CD4-positive, alpha-beta T cell treated with Interleukin-6 for 4 hours (primary cell): ENCODE data around the gene LPCAT1.
"Not testable (repeated sequence)": the region's sequence is repeated elsewhere in the genome, so short reads cannot be mapped to it uniquely, and the experiment has no call there.

Experiments
- DNase-seq: peaks from one replicate; pipeline ENCODE4 v3.0.0-alpha.2; 2020; ENCODE audit warnings: mixed read lengths

Gene LPCAT1

DNA sequence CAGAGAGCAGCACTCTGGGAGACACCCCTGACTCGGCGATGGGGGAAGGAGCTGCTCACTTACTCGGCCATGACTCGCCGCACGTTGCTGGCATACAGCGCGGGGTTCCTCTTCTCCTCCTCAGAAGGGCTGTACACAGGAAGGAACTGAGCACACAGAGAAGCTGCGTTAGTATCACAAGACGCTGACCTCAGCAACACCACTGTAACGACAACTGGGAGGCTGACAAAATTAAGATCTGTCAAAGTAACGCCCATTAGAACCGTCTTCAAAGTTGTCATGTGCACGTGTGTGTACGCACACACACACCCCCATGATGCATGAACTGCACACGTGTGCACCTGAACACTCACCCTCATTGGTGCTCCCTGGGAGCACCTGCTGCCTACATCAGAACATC lies 46.4 kb downstream of the LPCAT1 start:
- no peak for DNase-seq

DNA sequence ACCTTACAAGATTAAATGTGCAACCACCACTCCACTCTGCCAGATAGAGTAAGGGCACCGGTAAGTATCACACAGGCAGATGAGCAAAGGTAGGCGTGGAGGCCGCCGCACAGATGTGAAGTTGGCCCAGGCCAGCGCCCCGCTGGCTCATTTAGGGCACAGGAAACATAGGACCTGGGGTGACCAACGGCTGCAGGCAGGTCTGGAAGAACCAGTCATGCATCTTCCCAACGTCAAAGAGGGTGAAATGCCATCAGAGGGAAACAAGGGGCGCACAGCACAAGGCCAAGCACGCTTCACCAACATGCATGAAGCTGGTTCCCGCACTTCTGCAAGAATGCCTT lies 46.8 kb downstream of the LPCAT1 start:
- no peak for DNase-seq

DNA sequence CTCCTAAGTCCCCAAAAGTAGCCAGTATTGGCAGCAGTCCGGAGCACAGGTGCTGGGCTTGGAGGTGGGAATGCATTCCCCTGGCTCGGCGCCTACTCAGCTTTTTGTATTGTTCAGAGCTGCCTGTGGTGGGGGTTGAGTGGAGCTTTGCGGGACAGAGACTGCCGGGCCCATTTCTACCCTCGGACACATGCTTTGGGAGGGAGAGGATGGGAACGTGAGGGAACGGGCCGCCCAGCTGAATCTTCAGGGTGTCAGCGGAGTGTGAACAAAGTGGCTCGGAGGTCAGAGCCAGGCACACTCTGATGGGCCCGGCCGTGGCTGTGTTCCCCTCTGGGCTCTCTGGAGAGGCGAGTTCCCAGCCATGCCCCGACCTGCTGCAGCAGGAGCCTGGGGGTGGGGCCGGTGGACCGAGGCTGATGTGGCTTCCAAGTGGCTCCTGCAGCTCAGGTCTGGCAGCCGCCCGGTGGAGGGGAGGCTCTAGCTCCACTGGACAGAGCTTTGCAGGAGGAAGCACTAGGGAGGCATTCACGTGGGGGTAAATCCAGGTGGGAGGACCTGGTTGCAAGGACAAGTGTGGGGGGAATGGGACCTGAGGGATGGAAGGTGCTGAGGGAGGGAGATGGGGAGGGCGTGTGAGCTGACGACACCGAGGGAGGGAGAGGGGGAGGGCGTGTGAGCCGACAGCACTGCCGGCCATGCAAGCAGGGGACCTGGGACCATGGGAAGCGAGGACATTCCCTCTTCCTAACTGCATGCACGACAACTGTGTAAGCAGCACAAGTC lies 47.4 kb downstream of the LPCAT1 start:
- no peak for DNase-seq

DNA sequence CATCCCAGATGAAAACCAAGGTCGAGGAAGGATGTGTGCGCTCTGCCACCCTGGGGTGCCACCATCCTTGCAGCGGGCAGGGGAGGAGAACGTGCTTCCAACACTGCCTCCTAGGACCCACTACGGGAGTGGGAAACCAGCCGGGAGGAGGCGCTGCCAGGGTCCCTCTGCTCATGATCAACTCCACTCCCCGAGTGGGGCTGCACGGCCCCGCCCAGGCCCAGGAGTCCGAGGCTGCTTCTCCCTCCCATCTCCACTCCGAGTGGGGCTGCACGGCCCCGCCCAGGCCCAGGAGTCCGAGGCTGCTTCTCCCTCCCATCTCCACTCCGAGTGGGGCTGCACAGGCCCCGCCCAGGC lies 48.2 kb downstream of the LPCAT1 start:
- DNase-seq = not testable (repeated sequence)

DNA sequence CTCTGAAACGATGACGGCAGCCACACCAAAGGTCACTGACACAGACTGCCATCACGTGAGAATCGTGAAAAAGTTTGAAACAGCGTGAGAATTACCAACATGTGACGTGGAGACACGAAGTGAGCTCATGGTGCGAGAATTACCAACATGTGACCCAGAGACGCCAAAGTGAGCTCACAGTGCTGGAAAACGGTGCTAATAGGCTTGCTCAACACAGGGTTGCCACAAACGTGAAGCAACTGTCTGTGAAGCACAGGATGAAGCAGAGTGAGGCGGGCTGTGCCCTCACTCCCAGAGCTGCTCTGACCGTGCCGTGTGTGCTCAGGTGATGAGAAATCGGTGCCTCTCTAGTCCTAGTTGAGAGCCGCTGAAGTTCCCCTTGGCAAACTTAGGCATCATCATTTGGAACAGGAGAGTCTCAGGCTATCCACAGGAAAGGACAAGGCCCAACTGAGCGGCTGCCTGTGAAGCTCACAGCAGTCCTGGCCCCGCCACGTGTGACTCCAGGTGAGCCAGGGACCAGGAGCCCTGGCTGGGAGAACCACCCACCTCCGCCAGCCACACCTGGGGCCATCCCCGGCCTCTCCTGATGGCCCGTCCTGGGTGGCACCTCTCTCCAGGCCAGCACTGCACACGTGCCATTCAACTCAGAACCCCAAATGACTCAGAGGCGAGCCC lies 48.8 kb downstream of the LPCAT1 start:
- DNase-seq = no peak

DNA sequence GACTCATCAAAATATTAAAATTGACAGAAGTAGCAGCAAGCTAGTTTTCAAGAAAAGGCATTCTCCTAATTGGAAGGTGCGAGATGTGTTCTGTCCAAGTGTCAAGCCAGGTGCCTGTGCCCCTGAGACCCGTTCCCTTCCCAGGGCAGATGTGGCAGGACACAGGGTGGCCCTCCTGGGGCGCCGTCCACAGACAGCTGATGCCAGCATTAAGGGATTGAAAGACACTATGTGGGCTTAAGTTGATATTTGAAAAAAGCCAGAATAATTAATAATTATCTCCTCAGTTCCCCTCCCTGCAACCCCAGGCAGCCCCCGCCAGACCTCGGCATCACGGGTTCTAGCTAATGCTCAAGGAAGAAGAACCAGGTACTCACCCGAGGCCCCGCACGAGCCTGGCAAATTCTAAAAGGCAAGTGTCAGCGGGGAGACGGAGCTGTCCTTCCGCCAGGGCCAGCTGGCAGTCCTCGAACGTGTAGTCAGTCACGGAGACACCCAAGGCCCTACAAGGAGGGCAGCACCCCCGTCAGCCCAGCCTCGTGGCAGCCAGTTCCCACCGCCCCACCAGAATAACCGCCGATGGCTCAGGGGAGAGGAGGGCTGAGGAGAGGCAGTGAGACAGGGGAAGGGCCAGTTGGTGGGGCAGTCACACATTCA lies 49.4 kb downstream of the LPCAT1 start:
- DNase-seq = no peak

DNA sequence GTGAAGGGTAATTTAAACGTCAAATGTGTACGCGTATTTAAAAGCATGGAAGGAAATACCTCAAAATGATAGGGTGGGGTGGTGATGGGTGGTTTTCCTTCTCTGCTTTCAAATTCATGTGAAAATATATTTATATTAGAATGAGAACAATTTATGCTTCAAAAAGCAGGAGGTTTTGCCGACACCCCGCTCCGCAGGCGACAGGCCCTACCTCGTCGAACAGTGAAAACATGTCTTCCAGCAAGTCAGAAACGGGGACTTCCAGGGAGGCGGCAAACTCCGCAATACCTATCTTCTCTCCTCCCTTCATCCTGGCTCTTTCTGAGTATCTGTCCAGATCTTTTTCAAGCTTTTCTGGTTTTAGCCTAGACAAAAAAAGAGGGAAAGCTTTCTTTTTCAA lies 50.0 kb downstream of the LPCAT1 start:
- DNase-seq = no peak

DNA sequence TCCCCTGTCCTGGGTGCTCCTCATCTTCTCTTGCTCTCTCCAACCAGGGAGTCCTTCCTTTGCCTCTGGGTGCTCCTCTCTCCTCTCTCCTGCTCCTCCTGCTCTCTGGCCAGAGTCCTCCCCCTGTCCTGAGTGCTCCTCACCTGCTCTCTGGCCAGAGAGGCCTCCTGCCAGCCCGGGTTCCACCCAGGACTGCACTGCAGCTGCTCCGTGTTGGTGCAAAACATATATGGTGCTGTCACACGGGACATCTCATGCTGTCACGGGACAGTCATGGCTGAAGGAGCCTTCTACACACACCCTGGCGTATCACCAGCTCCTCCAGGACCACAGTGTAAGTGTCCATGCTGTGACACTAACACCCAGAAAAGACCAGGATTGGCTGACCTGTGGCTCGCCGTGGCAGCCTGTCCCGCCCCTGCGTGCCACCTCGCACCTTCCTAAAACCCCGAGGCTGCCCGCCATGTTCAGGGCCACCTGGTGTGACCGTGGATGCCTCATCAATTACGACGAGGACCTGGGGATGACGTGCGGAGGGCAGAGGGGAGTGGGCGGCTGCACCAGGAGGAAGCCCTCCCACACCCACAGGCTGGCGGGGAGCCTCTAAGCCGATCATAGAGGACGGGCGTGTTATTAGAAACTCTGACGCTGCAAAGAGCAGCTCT lies 50.7 kb downstream of the LPCAT1 start:
- DNase-seq = no peak

DNA sequence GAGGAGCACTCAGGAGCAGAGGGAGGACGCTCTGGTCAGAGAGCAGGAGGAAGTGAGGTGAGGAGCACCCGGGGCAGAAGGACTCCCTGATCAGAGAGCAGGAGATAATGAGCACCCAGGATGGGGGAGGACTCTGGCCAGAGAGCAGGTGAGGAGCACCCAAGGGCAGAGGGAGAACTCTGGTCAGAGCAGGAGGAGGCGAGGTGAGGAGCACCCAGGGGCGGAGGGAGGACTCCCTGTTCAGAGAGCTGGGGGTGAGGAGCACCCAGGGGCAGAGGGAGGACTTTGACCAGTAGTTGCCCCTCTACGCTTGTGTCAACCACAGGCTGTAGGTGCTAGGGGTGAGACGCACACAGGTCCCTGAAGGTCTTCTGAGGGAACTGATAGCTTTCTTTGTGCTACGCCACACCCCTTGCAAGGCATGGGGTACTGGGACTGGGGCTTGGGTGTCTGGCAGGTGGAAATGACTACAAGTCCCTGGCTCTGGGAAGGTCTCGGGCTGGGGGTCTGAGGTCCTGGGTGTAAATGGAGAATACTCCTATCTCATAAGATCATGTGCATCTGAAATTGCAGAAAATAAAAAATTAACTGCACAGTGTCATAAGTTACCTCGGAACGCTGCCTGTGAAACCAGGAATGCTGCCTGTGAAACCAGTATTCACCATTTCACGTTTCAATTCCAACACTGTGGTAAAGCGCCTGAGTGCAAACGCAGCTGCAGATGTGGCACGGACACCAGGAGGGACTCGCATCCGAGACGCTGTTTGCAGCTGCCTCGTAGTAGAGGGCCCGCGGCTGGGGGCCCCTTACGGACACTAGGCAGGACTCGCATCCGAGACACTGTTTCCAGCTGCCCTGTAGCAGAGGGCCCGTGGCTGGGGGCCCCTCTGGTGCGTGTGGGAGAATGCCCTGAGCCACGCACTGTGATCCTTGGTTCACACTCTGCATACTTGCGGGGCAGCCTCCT lies 51.5 kb downstream of the LPCAT1 start:
- no peak for DNase-seq

DNA sequence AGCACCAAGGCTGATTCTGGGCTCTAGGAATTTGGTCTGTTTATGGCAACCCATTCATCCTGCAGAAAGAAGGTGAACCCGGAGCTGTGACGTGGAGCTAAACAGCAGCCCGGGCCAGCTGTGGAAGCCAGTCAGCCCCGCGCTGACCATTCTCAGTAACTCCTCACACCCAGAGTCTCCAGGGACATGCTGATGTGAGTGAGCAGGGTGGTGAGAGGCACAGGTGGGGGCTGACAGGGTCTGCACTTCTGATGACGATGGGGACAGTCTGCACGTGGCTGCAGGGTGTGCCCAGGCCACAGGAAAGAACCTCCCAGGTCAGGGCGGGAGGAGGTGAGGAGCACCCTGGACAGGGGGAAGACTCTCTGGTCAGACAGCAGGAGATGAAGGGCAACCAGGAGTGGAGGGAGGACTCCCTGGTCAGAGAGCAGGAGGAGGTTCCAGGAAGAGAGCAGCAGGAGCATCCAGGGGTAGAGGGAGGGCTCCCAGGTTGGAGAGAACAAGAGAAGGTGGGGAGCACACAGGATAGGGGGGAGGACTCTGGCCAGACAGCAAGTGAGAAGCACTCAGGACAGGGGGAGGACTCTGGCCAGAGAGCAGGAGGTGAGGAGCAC lies 52.4 kb downstream of the LPCAT1 start:
- no peak for DNase-seq

DNA sequence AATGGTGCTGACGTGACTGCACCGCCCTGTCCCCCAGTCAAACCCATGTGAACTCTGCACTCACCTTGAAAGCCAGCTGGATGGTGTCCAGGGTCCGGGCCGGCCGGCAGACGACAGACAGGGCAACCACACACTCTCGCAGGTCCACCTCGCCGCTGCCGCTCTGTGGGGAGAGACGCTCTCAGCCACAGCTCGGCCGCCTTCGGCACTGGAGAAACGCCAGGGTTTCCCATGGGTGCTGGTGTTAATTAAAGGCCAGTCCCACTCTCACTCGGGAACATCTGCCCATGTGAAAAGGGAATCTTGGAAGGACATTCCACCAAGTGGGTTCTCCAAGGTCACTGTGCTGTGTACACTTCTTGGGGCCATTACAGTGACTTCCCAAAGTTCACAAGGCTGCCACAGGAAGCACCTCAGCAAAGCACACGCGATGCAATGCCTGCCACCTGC lies 53.0 kb downstream of the LPCAT1 start:
- no peak for DNase-seq

DNA sequence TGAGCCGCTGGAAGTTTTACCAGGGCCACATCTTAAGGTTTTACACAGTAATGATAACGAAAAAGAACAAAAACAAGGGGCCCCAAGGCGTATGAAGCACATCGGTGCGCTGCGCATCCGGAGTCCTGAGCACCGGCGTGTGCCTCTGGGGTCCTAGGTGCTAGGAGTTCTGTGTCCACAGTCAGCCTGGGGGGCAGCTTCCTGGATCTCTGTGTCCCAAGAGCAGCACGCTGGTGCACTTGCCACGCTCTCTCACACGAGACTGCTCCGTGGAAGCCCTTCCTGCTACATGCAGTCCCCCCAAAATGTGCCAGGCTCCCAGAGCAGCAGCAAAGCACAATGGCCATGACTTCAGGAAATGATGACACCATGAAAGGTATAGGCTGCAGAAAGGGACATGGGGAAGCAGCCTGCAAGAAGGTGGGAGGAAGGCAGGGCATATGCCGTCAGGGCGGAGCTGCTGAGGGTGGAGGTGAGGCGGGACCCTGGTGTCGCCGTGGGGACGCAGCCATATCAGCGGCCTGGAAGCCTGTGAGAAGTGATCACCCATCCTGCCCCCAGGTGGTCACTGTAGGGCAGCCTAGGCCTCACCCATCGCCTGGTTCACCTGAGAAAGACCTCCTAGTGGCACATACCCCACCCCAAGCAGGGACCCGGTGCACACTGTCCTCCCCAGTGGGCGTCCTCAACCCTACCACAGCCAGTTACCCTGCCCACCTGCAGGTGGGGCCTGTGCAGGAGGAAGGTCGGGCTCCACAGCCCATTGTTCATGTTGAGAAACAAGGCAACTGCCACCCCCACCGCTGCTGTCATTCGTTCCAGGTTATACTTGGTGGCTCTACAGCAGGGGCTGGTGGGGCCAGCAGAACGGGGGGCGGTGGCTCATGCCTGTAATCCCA lies 54.9 kb downstream of the LPCAT1 start:
- no peak for DNase-seq

DNA sequence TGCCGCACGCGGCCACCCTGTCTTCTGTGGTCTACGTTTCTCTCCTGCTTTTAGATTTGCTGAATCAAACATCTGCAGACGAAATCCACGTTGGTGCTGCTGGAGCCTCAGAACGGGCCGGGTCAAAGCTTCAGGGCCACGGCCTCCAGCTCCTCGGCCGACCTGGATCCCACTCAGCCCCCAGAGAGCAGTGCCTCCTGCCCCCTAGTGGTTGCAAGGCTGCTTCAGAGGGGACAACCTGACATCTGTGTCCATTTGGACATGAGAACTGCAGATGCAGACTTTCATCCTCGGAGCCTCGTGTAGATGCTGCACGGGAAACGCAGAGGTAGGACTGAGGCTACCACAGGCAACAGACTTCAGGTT lies 55.5 kb downstream of the LPCAT1 start:
- peak; percentile 36 for DNase-seq

DNA sequence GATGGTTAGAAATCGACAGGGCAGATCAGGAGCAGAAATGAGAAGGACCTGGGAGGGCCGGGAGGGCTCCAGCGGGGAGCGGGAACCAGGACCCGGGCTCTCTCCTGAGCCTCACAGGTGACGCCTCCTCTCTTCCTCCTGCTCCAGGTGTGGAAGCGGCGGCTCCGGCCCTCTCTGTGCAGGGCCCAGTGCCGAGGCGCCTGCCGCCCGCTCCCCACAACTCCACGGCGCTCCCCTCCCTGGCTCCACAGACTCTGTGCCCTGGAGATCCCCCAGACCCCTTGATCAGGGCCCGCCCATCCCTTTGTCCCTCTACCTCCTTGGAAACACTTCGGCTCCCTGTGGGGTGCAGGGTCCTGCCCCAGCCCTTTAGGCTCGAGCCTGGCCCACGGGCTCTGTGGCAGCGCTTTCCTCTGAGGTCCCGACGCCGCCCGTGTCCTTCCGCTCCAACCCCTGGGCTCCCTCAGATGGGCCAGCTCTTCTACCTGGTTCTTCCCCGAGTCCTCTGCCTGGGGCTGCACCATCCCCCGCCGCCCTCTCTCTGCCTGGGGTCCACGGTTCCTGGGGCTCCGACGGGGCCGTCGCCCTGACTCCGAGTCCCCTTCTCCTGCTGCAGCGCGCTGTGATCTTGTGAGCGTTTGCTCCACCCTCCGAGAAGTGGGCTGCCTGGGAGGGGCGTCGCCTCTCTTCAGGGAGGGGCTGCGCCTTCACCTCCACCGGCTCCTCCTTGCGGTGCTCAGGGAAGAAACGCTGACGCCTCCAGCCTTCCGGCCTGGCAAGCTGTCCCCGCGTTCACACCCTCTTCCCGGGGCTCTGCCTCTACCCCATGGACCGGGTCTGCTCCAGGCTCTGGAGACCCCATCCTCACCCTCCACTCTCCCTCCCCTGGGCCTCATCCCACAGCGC lies 56.2 kb downstream of the LPCAT1 start:
- DNase-seq = no peak

DNA sequence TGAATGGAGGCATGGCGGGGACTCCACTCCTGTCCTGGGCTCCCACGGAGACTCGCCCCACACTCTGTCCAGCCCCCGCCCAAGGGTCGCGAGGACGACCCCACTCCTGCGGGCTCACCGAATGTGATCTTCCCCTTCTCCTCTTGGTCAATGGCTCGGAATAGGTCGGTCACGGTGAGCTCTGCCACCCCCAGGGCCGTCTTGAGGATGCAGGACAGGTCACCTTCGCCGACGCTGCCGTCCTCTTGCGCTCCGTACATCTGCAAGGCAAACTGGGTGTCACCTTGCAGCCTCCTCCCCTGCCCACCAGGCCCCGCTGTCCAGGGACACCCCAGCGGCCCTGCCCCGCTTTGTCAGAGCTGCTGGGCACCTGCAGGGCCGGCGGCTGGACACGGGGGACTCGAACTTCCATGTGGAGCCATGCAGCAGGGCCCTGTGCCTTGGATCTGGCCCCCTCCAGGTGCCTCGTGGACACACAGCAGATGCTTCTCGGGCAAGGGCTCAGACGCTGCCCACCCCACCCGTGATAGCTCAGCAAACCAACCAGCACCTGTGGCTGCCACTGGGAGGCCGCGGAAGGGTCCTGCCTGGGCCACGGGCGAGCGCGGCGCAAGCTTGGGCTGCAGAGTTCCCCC lies 57.0 kb downstream of the LPCAT1 start:
- DNase-seq = no peak

DNA sequence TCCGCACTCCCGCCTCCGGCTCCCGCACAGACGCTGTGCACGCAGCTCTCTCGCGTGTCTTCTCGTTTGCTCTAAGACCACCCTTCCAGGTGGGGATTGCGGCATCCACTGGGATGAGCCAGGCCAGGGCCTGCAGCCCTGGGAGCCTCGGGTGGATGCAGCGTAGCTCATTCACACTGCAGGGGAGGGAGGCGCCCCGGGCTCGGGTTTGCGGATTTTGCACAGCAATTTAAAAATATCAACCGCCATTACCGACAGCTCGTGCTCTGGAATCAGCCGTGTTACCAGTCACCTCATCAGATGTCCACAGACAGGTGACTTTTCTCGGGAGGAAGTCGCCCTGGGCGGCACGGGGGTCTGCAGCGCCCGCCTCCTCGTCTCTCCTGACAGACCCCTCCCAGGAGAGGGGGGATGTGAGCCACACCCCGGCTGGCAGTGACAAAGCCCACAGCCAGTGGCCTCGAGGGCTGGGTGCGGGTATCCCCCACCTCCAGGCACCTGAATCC lies 57.7 kb downstream of the LPCAT1 start:
- no peak for DNase-seq

DNA sequence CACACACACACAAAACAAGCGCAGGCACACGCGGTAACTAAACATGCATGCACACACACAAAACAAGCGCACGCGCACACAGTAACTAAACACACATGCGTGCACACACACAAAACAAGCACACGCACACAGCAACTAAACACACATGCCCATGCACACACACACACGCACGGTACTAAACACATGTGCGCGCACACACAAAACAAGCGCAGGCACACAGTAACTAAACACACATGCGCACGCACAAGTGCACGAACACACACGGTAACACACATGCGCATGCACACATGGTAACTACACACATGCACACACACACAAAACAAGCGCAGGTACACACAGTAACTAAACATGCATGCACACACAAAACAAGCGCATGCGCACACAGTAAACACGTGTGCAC lies 58.6 kb downstream of the LPCAT1 start:
- no peak for DNase-seq

DNA sequence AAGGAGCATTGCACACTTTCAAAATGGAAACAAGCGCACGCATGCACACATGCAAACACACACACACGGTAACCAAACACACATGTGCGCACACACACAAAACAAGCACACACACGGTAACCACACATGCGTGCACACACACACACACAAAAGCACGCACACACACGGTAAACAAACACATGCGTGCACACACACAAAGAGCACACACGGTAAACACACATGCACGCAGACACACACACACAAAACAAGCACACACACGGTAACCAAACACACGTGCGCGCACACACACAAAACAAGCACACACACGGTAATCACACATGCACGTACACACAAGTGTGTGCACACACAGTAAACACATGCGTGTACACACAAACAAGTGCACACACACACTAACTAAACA lies 59.2 kb downstream of the LPCAT1 start:
- DNase-seq = no peak

DNA sequence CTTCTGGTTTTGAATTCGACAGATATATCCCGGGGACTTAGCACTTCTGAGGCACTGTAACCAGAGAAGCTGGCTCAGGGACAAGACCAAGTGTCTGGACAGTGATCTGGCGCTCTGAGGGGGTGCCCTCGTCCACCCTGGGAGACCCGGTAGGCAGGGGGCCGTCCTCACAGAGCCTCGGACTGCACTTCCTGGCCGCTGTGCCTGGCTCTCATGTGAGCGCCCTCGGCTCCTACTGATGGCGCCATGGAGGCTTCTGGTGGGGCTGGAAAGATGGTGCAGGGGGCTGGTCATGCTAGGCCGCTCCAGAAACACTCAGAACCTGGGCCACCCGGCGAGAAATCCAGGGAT lies 59.7 kb downstream of the LPCAT1 start:
- no peak for DNase-seq
